Suprapubic skin (tissue), 4 donors: ENCODE data around the gene APRT.

Experiments
- EP300 ChIP-seq: sonication (generic); formaldehyde crosslinking; IDR thresholded peaks from one replicate; pipeline ENCODE4 v1.6.1; 2017; ENCODE audit warnings: antibody characterized with exemption
- POLR2A ChIP-seq, 2 donors: fragments of 450-650 bp; IDR thresholded peaks; one replicate each; pipeline ENCODE4 v1.6.1; 2017; ENCODE audit warnings: antibody characterized with exemption in 2 of 2, mild to moderate bottlenecking in 2 of 2, moderate library complexity in 2 of 2
- POLR2AphosphoS5 ChIP-seq, 3 donors: sonication (generic); formaldehyde crosslinking; IDR thresholded peaks; one replicate each; pipeline ENCODE4 v1.6.1; 2017; ENCODE audit warnings: antibody characterized with exemption in 3 of 3
- TF ChIP-seq, protein P1 (sequence below), 2 donors: fragments of 200-600 bp in 1 of 2; fragments of 450-650 bp in 1 of 2; sonication (generic) in 1 of 2; IDR thresholded peaks; one replicate each; pipeline ENCODE4 v1.5.1; 2016 to 2019; ENCODE audit warnings: antibody characterized with exemption in 2 of 2, mild to moderate bottlenecking in 1 of 2, moderate library complexity in 1 of 2

DNA sequence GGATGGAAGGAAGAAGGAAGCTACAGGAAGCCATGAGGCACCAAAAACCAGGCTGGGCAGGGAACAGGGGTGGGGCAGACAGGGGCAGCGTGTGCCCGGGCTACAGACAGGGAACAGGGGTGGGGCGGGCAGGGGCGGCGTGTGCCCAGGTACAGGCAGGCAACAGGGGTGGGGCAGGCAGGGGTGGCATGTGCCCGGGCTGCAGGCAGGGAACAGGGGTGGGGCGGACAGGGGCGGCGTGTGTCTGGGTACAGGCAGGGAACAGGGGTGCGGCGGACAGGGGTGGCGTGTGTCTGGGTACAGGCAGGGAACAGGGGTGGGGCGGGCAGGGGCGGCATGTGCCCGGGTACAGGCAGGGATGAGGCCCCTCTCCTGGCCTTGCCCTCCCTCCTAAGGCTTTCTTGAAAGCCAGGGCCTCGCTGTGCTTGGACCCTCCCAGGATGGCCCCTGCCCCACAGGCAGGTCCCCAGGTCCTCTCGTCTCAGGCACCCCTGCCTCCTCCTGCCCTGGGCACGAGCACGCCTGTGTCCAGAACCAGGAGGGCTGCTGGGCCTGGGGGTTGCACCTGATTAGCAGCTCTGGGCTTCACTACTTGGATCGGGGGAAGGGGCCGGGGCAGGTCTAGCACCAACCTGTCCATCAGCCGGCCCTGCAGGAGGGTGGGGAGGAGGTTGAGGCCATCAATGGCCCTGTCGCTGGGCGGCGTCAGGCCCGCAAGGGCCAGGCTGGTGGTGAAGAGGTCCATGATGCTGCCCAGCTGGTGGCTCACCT lies 14.5 kb upstream of the APRT start:
- TF ChIP-seq POLR2AphosphoS5 (IDR thresholded peaks at IDR 0.05) (no peak), EP300 (no peak), POLR2A (IDR thresholded peaks at IDR 0.05) (no peak)
- TF ChIP-seq, protein P1, sequence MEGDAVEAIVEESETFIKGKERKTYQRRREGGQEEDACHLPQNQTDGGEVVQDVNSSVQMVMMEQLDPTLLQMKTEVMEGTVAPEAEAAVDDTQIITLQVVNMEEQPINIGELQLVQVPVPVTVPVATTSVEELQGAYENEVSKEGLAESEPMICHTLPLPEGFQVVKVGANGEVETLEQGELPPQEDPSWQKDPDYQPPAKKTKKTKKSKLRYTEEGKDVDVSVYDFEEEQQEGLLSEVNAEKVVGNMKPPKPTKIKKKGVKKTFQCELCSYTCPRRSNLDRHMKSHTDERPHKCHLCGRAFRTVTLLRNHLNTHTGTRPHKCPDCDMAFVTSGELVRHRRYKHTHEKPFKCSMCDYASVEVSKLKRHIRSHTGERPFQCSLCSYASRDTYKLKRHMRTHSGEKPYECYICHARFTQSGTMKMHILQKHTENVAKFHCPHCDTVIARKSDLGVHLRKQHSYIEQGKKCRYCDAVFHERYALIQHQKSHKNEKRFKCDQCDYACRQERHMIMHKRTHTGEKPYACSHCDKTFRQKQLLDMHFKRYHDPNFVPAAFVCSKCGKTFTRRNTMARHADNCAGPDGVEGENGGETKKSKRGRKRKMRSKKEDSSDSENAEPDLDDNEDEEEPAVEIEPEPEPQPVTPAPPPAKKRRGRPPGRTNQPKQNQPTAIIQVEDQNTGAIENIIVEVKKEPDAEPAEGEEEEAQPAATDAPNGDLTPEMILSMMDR (IDR thresholded peaks at IDR 0.05): no peak
